Heart left ventricle (tissue), 16 donors: Measurements from ENCODE around the gene MICALL1. TPM values are rescaled to one million over a fixed set of nuclear protein-coding genes. Genes with fewer than 3 reads are reported as not detected.

Experiments
- ATAC-seq, 4 donors: fragments of 200-7000 bp; cut with Tn5 transposase; one replicate each; pipeline ENCODE4 v1.9.1; 2020 to 2022; ENCODE audit warnings: moderate library complexity in 4 of 4, mild to moderate bottlenecking in 3 of 4, moderate number of reproducible peaks in 1 of 4
- DNase-seq, 5 donors: peaks; one replicate each; pipeline ENCODE4 v3.0.0-alpha.2; 2020
- H3K27ac ChIP-seq, 12 donors: fragments of 200-600 bp; sonication (generic) in 4 of 12; one replicate each; pipeline versions ENCODE4 v1.5.0 to v1.8.0; 2016 to 2022; ENCODE audit warnings: mild to moderate bottlenecking in 2 of 12
- H3K27me3 ChIP-seq, 9 donors: fragments of 200-600 bp; sonication (generic) in 2 of 9; one replicate each; pipeline versions ENCODE4 v1.5.1 to v1.8.0; 2016 to 2022; ENCODE audit warnings: mild to moderate bottlenecking in 3 of 9
- H3K36me3 ChIP-seq, 9 donors: fragments of 200-600 bp; sonication (generic) in 2 of 9; one replicate each; pipeline versions ENCODE4 v1.5.0 to v1.8.0; 2018 to 2022; ENCODE audit warnings: mild to moderate bottlenecking in 2 of 9
- H3K4me1 ChIP-seq, 12 donors: fragments of 200-600 bp; sonication (generic) in 4 of 12; one replicate each; pipeline versions ENCODE4 v1.5.0 to v1.8.0; 2016 to 2022; ENCODE audit warnings: mild to moderate bottlenecking in 3 of 12
- H3K4me3 ChIP-seq, 12 donors: fragments of 200-600 bp; sonication (generic) in 4 of 12; one replicate each; pipeline versions ENCODE4 v1.5.0 to v1.8.0; 2017 to 2022; ENCODE audit warnings: mild to moderate bottlenecking in 9 of 12, moderate library complexity in 4 of 12
- H3K9me3 ChIP-seq, 12 donors: fragments of 200-600 bp; sonication (generic) in 4 of 12; one replicate each; pipeline versions ENCODE4 v1.5.0 to v1.8.0; 2016 to 2022; ENCODE audit warnings: mild to moderate bottlenecking in 1 of 12
- POLR2A ChIP-seq, 2 donors: fragments of 450-650 bp; IDR thresholded peaks; one replicate each; pipeline ENCODE4 v1.6.1; 2017; ENCODE audit warnings: antibody characterized with exemption in 2 of 2, mild to moderate bottlenecking in 2 of 2, moderate library complexity in 2 of 2
- WGBS, 4 donors: extraction: QIAGEN DNeasy Blood & Tissue Kit in 2 of 4; methylation state at CpG; one replicate each; pipeline versions ENCODE4 v1.1.5 to v1.1.7; 2013 to 2018; 5-methylcytosine and 5-hydroxymethylcytosine counted together
- intact Hi-C, 10 donors: fragments of 100-400 bp; cut with DNase I; formaldehyde crosslinking; loops; one replicate each; pipeline versions ENCODE4 v1.11.1 to v1.14.2; 2022
- long read RNA-seq, 3 donors: library from polyadenylated mRNA; unstranded; transcript quantifications; one replicate each; pipeline ENCODE4 v2.0.0, GENCODE V29; 2020 to 2021
- polyA plus RNA-seq, 2 donors: library from polyadenylated mRNA; stranded (reverse); fragments of 200-250 nt; gene quantifications; one replicate each; pipeline ENCODE4 v1.2.3, GENCODE V29; 2013
- total RNA-seq, 9 donors: library from RNA; depleted of rRNA in 2 of 9; stranded (reverse); fragments of >200 nt in 2 of 9; fragmentation: NEBNext Ultra II Directional in 3 of 9; extraction: Animal tissue kit (Norgen Biotek cat#: 25700) in 3 of 9; gene quantifications; one replicate each; pipeline versions ENCODE4 v1.1.0 to v1.2.4, GENCODE V29; 2016 to 2023
- TF ChIP-seq, protein P1 (sequence below), 12 donors: fragments of 200-600 bp; sonication (generic) in 4 of 12; IDR thresholded peaks; one replicate each; pipeline versions ENCODE4 v1.5.0 to v1.8.0; 2018 to 2022; ENCODE audit warnings: antibody characterized with exemption in 12 of 12, mild to moderate bottlenecking in 5 of 12
- donor health status: ischemic (EF 13 %, LVEDD 7.1; RV severe dilation, severe dysfunction).
- donor health status: healthy with polysubstance abuse.
- donor health status: DM: no; HTN: yes; CAD: no.
- donor health status: DM: no; HTN: no; CAD: no.
- donor health status: ischemic (EF 25% LVEDD 6.9; RV normal size, moderate dysfunction).
- donor health status: ischemic (EF 25% LVEDD 5.7; RV mildly dilated, moderate dysfunction).
- donor health status: healthy.
- donor health status: DM: yes; HTN: yes; CAD: no.
- donor health status: ischemic (EF 35%, LVEDD 5.7; RV mildly dilated, moderate dysfunction).
- donor health status: nonischemic (EF 11% LVEDD 7.7; RV severe dilation, severe dysfunction).
- donor health status: DM: yes; HTN: yes; CAD: no.
- donor health status: PGD.
- donor health status: ischemic (EF 29% LVEDD 5.4; RV normal size, mild dysfunction).
- donor health status: nonischemic (EF 23%, LVEDD 6.1; RV moderate dilation, normal function).

The MICALL1 gene
- total RNA-seq (10 to 100 TPM; 15.8 to 40.7 (median 17.8) TPM), polyA plus RNA-seq (10 to 100 TPM; 10.6 to 21.3 TPM)
- long read RNA-seq, donor 1, partial matches to known transcripts = 5 of 8 reads
- long read RNA-seq, donor 1, other reads (novel, unspliced or antisense) = 3 of 8 reads
- long read RNA-seq, donor 2, partial matches to known transcripts = 16 of 21 reads
- long read RNA-seq, donor 2, other reads (novel, unspliced or antisense) = 5 of 21 reads
- long read RNA-seq, donor 3, full-length matches to known transcripts = 3 of 18 reads
- long read RNA-seq, donor 3, partial matches to known transcripts = 11 of 18 reads
- long read RNA-seq, donor 3, other reads (novel, unspliced or antisense) = 4 of 18 reads

DNA sequence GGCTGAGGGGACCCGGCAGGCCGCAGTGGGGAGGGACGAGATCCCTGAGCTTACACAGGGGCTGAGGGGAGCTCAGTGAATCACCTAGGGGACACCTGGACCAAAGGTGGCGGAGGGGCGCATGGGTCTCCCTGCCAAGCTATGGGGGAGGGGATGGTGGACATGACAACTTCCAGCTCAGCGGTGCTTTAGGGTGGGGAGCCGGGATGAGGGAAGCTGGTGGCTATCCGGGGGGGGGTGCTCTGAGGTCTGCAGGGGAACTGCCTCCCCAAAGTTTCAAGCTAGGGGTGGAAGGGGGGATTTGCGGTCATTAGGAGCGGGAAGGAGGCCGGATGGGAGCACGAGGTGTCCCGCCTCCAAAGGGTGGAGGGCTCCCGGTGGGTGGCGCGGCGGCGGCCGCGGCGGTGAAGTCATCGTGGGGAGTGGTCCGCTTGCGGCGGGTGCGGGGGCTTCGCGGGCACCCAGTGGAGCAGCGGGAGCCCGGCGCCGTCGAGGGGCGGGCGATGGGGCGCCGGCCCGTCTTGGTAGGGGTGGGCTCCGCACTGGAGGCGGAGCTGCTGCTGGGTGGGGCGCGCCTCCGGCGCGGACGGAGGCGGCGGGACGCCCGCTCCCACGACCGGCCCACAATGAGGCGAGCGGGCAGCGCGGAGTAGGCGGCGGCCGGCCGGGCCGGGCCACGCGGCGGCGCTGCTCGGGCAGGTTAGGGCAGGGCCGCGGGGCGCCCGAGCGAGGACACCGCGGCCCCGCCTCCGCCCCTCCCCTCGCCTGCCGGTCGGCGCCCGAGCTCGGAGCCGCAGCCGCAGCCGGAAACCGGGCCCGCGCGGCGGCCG is at the start of gene MICALL1:
MICALL1 (plus strand) TSS at position 764 of the 830 bp plus-strand sequence. CDS start 126 bp downstream, outside the sequence.
- H3K4me1 ChIP-seq = peaks cover 0 to 44% (median 19%) of the 10 kb centered on the region in 12 donors
- H3K27ac ChIP-seq = peak within 1 kb of the TSS; percentile 71 to 92 (median 87)
- no peaks in the 10 kb centered on the region for H3K36me3 ChIP-seq
- 5 to 13% (median 8%) methylated on average over 35 to 90 of the region's 90 CpGs for WGBS, 4 donors
- TF ChIP-seq POLR2A (IDR thresholded peaks at IDR 0.05) = peak in 1 of 2 donors; percentile 39
- TF ChIP-seq, protein P1, sequence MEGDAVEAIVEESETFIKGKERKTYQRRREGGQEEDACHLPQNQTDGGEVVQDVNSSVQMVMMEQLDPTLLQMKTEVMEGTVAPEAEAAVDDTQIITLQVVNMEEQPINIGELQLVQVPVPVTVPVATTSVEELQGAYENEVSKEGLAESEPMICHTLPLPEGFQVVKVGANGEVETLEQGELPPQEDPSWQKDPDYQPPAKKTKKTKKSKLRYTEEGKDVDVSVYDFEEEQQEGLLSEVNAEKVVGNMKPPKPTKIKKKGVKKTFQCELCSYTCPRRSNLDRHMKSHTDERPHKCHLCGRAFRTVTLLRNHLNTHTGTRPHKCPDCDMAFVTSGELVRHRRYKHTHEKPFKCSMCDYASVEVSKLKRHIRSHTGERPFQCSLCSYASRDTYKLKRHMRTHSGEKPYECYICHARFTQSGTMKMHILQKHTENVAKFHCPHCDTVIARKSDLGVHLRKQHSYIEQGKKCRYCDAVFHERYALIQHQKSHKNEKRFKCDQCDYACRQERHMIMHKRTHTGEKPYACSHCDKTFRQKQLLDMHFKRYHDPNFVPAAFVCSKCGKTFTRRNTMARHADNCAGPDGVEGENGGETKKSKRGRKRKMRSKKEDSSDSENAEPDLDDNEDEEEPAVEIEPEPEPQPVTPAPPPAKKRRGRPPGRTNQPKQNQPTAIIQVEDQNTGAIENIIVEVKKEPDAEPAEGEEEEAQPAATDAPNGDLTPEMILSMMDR (IDR thresholded peaks at IDR 0.05) = peak in 6 of 12 donors; percentile 32 to 50 (median 41)
- intact Hi-C loops = loop anchor here in 2 of 10 donors (1.0 to 2.0 kb wide), 2 partner anchors 27 to 29 kb away; no protein-coding TSS in a partner anchor
- H3K4me3 ChIP-seq = peak within 1 kb of the TSS; percentile 52 to 98 (median 68)
- H3K27me3 ChIP-seq = no peaks in the 10 kb centered on the region
- ATAC-seq (peak; percentile 47 to 89 (median 77)), DNase-seq (peak; percentile 74 to 88 (median 79))
- H3K9me3 ChIP-seq = no peaks in the 10 kb centered on the region

GRCh38 chr22:37860796-37861421 is 45.2 kb upstream of the MICALL1 start:
- Histone ChIP-seq H3K27me3 (no peaks in the 10 kb centered on the region), H3K27ac (peak overlapping the region in 8 of 12 donors; percentile 10 to 76 (median 66)), H3K4me1 (peaks cover 3 to 49% (median 14%) of the 10 kb centered on the region in 12 donors), H3K36me3 (peaks cover 2 to 100% (median 100%) of the 10 kb centered on the region in 9 donors), H3K9me3 (no peaks in the 10 kb centered on the region), H3K4me3 (no peak overlapping the region)
- WGBS, 4 donors = 61 to 64% (median 63%) methylated on average over 7 of the region's 7 CpGs
- TF ChIP-seq POLR2A (IDR thresholded peaks at IDR 0.05) = no peak
- TF ChIP-seq, protein P1 (IDR thresholded peaks at IDR 0.05) = no peak
- peak in 1 of 4 donors; percentile 35 for ATAC-seq
- intact Hi-C loops = no loop called here
- no peak for DNase-seq

DNA sequence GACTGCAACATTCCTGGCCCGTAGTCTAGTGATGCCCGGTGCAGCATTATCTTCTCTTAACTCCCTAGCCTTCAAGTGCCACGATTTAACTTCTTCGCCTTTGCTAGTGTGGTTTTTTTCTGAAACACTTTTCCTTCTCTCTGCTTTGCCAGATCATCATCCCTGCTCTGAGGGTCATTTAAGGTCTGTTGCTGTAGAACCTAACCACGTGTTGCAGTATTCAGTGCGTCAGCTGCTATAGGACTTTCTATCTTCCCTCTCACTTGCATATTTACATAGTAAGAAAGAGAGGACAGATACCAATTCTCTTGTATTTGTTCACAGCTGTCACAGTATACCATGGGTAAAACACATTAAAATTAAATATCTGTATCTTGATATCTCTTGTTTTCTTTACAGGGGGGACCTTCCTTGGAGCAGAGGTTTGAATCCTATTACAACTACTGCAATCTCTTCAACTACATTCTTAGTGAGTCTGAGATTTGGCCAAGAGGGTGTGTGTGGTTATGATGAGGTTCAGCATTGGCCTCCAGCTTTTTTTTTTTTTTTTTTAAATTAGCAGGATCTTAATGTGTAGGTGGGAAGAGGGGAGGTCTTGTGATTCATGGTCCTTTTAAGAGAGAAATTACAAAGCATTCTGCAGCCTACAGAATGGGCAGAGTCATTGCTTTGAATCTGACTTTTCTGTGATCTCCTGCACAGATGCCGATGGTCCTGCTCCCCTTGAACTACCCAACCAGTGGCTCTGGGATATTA is 43.3 kb upstream of the MICALL1 start:
- Histone ChIP-seq H3K36me3 (peaks cover 2 to 100% (median 98%) of the 10 kb centered on the region in 9 donors), H3K4me1 (peaks cover 3 to 49% (median 14%) of the 10 kb centered on the region in 12 donors), H3K9me3 (no peaks in the 10 kb centered on the region), H3K27me3 (no peaks in the 10 kb centered on the region), H3K27ac (peak overlapping the region in 11 of 12 donors; percentile 11 to 60 (median 42)), H3K4me3 (no peak overlapping the region)
- ATAC-seq (peak; percentile 28 to 55 (median 41)), DNase-seq (no peak)
- no peak for TF ChIP-seq POLR2A (IDR thresholded peaks at IDR 0.05)
- TF ChIP-seq, protein P1 (IDR thresholded peaks at IDR 0.05) = no peak
- 56 to 63% (median 59%) methylated on average over 7 of the region's 7 CpGs for whole genome bisulfite sequencing, 4 donors
- intact Hi-C loops = loop anchor here in 9 of 10 donors (1.0 to 2.0 kb wide), 3 partner anchors 44 to 46 kb away; no protein-coding TSS in a partner anchor
